Activated T-cell treated with anti-CD3 and anti-CD28 coated beads, Interleukin-2, amount 50 U/mL, for 48 hours (primary cell): Measurements from ENCODE around the gene FLNA.

Experiments
- DNase-seq, 2 experiments: peaks; one replicate each; pipeline ENCODE4 v3.0.0-alpha.2; 2020

The FLNA gene

DNA sequence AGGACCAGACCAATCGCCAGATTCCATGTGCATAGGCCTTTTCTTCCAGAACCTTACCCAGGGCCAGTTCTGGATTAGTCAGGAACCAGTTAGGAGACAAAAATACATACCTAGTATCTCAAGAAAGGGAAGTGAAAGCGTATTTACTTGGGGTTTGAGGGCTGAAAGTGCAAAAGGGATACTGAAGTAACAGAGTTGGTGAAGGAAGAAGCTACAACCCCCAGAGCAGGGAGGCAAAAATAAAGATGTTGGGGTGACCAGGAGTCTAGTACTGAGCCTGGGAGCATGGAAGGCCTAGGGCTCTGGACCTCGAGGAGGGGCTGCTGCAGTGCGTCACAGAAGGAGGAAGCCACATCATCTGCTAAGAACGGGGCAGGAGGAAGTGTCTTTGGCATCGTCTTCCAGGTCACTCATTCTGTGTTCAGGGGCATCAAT lies 40.6 kb downstream of the FLNA start:
- no peak for DNase-seq

DNA sequence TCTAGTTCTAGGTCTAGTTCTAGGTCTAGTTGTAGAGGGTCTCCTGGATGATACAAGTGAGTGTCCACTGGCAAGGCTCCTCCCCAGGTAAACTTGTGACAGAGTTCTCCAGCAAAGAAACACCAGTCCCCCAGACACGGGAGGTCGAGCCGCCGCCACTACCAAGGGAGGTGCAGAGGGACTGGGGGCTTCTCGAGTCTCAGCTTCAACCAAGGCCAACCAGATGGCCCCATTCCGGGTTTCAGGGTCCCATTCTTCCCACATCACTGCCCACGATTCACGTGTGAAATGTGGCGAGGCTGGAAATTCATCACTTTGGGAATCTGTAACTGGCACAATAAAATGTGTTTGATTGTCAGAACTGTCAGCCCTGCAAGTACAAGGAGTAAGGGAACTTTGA lies 41.3 kb downstream of the FLNA start:
- no peak for DNase-seq

DNA sequence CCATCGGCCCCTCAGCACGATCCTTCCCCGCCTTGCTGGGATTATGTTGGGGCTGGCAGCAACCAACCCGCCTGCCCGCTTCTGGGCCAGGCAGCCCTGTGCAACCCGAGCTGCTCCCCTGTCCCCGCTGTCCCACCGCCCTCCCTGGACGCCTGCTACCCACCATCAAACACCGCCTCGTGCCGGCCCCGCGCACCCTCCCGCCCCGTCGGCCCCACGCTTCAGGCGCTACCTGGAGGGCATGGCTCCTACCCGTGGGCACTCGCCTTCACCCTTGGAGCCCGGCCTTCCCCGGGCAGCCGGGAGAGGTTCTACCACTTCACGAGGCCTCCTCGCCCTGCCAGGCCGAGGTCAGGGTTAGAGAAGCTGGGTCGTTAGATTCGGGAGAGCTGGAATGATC lies 41.9 kb downstream of the FLNA start:
- no peak for DNase-seq

DNA sequence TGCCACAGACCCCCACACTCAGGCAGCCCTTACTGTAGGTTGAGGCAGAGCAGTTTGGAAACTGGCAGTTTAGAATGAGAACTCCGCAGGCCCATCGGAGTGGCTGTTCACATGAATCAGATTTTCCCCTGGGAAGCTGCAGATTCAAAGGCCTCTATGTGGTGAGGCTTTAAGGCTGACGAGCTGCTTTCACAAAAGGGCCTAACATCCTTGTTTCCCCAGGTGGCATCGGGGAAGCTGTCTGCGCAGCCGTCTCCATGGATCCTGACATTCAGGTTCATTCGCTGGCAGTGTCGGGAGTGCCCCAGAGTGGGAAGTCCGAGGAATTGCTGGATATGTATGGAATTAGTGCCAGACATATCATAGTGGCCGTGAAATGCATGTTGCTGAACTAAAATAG lies 45.1 kb downstream of the FLNA start:
- DNase-seq, result no peak

DNA sequence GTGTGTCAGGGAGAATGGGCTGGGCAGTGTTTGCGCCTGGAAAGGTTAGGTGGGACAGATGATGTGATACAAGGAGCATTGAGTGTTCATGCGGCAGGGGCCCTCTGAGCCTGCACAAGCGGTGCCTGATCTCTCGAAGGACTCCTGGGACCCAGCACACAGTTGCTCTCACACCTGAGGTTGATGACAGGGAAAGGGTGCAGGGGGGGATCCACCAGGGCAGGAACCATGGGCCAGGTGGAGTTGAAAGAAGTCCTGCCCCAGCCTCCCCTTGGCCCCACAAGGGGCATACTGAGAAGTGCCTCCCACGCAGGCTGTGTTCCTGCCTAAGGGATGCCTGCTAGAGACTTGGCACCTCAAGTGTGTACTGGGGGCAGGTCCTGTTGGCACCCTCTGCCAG lies 45.8 kb downstream of the FLNA start:
- DNase-seq, result no peak

DNA sequence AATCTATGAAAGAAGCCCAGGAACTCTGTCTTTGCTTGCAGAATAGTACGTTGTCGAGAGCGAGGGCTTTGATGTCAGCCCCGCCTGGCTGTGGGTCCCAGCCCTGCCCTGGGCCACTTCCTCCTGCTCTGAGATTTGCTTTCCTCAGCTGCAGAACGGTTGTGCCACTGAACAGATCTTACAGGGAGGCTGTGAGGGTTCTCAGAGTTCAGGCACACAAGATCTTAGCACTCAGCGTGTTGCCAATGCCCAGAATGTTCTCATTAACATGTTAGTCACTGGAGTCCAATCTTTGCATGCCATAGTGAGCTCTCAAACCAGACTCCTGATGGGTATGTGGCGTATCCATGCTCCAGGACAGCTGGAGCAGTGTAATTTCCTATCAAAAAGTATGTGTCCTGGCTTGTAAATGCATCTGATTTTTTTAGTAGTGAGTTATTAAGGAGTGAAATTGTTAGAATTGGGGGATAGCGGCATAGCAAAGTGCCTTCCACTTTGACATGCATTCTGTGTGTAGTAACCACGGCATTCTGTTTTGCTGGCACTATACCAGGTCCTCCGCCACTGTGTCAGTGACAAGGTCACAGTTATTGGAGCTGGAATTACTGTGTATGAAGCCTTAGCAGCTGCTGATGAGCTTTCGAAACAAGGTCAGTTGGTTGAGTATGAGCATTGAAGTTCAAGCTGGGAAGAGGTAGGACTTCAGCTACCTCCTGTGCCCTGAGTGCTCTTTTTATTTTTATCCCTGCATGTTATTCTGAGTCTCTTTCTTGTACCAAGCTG lies 47.2 kb downstream of the FLNA start:
- peak in 1 of 2 experiments; percentile 33 for DNase-seq

DNA sequence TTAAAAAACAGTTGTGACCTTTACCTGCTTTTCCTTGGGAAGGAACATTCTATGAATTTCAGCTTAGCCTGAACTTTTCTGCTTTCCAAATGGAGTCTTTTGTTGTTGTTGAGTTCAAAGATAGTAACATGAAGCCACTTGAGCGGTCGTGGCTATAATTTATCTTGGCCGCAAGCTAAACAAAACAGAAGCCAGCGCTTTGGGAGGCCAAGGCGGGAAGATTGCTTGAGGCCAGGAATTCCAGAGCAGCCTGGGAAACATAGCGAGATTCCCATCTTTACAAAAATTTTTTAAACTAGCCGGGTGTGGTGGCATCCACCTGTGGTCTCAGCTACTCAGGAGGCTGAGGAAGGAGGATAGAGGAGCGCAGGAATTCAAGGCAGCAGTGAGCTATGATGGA lies 48.9 kb downstream of the FLNA start:
- DNase-seq, result no peak

DNA sequence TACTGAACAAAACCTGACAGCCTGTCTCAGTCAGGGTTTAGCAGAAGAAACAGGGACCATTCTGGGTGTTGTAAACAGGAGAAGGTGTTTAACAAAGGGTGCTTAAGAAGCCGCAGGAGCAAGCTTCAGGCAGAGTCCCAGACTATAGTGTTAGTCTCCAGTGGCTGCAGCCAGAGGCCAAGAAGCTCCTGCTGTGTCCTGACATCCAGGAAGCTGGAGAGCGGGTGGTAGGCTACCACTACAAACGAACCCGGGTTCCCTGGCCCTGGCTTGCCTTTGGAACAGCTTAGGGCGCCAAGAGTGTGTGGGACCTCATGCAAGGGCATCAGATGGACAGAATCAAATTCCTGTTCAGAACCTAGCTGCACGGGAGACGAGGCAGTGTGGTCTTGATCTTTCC lies 50.9 kb downstream of the FLNA start:
- no peak for DNase-seq

DNA sequence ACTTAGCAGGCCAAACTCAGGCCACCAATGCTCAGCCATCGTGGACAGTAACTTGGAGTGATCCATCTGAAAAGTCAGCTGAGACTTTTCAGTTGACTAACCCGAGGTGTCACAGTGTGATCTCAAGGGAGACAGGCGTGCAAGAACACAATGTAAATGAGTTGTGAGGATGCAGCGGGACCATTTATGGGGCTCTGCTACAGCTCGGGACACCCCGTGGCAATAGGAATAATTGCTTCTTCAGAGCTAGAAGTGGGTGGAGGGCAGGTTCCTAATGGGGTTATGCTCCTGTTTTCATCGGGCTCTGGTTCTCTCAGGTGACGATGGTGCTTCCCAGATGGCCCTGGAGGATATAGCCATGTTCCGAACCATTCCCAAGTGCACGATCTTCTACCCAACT lies 51.5 kb downstream of the FLNA start:
- no peak for DNase-seq

DNA sequence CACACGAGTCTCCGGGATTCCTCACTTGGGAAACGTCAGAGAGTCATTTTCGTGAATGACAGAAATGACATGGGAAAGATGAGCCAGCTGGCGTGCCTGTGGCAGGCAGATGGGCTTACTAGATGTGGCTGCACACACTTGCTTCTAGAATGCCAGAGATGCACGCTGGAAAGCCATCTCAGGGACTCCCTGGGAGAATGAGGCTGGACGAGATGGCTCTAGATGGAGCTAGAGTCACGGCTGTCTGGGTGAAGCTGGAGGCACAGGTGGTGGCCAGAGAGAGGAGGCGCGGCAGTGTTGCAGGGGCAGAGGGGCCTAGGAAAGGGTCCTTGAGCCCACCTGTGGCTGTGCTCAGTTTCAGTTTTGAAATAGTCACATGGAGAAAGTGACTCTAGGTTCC lies 52.8 kb downstream of the FLNA start:
- no peak for DNase-seq

DNA sequence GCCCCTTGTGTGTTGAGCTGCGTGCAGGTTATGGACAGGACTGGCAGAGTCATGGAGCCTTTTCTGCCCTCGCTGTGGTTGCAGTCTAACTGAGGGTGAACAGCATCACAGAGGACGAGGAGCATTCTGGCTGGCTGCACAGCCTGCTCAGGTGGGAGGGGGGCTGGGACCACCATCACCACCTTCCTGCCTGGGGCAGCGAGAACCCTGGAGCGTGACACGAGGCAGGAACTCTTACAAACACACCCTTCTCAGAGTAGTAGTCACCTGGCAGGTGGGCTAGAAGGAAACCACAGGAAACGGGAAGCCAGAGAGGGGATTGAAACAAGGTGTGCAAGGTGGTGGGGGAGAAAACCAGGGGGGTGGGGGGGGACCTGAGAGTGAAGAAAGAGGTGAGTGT lies 53.3 kb downstream of the FLNA start:
- no peak for DNase-seq

DNA sequence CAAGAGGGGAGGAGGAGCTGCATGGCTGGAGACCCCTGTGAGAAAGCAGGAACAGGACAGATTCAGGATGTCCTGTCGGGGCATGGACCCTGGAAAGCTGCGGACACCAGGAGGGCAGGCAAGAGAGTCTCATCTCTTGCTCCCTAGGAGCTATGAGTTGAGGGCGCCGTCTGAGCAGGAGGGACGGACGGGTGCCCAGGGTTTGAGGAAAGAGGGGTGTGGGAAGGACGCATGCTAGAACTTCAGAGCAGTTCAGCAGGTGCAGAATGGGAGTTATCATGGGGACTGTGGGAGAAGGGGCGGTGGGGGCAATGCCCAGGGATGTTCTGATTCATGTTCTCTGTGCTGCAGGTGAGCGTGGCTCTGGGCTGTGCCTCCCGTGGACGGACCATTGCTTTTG lies 54.0 kb downstream of the FLNA start:
- DNase-seq, result no peak

DNA sequence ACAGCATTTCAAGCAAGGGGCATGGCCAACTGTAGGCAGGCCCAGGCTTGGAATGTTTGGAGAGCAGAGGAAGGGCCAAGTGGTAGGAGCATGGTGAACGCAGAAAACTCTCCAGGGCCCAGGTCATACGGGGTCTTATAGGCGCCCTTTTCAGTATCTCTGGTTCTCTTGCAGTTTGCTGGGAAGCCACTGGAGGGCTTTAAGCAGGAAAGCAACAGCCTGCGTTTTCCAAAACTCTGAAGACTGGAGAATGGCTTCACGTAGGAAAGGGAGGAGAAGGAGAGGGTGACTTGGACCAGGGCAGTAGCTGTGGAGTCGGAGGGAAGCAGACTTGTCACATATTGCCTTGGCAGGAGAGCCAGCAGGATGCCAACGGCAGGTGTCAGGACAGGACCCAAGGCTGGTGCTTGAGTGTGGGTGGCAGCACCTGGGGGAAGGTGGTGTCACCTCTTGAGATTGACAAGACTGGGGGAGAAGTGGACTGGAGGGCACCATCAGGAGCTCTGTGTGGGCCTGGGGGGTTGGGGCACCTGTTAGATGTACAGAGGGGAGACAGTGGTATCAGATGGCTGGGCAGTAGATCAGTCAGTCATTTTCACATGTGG lies 56.9 kb downstream of the FLNA start:
- DNase-seq, result no peak

DNA sequence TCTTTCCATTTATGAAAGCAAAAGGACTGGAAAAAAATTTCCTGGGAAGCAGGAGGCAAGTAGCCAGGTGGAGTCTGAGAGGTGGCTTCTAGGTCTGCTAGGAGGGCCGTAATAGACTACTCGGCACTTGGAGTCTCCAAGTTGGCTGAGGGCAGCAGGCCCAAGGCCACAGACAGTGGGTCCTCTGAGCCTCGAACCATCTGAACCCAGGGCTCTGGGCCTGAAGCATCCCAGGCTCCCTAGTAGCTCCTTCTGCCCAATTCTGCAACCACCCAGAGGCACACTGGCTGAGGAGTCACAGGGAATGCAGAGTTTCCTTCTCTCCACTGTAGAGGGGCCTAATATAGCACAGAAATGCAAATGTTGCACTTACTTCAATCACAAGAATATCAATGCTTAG lies 59.0 kb downstream of the FLNA start:
- no peak for DNase-seq

DNA sequence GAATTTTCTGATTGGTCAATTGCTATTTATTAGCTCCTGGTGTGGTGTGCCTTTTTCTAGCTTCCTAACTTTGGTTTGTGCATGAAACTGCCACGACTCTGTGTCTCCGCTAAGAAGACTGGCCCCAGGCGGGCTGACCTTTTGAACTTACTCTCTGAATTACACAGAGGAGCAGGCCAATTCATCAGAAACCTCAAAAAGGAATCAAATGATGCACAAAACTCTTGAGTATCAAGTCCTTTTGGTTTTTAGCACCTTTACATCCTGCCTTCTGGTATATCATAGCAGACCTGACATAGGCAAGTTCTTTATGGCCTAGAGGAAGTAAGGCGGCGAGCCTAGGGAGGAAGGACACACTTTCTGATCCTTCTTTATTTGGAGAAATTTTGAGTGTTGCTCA lies 61.3 kb downstream of the FLNA start:
- peak; percentile 37 to 53 for DNase-seq

DNA sequence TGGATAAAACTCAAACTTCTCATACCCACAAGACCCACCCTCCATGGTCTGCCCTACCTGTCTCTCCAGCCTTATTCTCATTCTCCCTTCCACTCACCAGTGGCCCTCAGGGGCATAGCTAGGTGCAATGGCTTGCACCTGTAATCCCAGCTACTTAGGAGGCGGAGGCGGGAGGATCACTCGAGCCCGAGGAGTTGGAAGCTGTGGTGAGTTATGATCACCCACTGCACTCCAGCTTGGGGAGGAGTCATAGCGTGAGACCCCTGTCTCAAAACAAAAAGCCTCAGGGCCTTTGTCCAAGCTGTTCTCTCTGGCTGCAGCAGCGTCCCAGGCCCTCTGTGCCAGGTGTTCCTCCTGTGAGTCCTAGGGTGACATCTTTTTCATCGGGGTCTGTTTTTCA lies 62.3 kb downstream of the FLNA start:
- DNase-seq, result no peak

DNA sequence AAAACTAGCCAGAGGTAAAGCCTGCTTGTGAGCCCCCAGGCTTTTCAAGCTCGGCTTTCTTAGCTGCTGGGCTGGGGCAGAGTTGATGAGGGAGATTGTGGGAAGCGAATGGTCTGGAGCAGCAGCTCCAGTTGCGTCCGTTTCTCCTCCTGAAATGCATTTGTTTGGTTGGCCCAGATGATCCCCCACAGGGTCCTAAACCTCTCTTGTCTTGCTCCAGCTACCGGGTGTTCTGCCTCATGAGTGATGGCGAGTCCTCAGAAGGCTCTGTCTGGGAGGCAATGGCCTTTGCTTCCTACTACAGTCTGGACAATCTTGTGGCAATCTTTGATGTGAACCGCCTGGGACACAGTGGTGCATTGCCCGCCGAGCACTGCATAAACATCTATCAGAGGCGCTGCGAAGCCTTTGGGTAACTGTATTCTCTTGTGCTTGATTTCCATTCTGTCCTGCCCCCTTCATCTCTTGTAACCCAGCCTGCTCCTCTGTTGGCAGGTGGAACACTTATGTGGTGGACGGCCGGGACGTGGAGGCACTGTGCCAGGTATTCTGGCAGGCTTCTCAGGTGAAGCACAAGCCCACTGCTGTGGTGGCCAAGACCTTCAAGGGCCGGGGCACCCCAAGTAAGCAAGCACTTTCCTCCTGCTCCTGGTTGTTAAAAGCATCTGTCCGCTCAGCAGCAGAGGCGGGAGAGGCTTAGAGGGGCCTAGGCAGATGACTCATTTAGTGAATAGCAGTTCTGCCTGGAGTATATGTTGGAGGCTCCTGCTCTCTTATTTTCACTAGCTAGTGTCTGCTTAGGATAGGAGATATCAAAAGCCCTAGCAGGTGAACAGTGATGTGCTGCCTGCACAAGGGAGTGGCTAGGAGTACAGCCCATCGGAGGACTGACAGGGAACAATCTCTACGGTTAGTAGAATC lies 63.6 kb downstream of the FLNA start:
- no peak for DNase-seq

DNA sequence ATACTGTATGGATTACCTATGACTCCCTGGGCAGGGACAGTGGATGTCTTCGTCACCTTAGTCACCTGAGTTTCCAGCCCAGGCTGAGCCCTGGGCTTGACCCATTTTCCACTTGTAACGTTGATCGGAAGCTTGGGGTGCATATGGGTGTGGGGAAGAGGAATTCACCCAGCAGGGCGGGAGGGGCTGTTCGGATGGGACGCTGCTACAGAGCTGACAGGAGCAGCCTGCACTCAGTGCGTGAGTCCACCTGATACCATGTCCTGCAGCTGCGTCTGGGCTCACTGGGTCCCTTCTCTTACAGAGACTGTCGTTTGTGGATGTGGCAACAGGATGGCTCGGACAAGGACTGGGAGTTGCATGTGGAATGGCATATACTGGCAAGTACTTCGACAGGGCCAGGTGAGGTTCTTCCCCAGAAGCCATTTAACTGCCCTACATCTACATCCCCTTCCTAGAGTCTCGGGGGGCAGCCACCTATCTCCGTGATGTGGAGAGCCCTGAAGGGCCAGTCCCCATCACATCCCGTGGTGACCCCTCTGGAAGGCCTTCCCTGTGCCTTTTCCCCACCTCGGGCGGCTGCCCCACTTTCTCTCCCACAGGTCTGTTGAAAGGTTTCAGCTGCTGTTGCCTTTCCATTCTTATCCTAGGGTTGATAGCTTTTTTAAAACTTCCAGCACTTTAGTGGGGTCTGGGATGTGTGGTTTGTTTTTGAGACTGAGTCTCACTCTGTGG lies 65.2 kb downstream of the FLNA start:
- DNase-seq, result no peak

DNA sequence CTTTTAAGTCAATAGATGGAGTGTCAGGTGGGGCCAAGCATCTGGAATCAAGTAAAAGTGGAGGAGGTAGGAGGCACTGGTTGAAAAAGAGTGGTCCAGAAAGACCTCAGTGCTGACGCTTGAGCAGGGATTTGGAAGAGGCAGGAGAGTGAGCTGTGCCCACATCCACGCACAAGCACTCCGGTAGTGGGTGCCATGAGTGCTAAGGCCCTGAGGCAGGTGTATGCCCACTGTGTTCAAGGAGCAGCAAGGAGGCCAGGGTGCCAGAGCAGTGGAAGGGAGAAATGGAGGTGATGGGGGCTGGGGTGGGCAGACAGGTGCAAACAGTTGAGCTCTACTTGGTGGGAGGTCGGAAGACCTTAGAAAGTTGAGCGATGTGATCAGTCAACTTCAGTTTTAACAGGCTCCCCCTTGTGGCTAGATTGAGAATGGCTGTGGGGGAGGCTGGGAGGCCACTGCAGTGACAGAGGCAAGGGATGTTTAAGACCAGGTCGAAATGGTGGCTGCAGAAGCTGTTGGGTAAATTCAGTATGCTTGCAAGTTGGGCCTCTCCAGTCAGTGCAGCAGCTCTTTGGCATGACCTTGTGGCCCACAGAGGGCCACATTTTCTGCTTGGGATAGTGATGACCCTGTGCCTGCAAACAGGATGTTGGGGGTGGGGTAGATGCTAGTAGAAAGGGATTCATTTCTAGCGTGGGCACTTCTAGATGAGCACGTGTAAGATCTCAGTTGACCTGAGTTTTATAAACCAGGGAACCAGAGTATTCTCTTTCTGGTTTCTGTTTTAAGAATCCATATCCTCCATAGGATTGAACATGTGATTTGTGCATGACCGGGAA lies 66.1 kb downstream of the FLNA start:
- peak; percentile 90 to 92 for DNase-seq

DNA sequence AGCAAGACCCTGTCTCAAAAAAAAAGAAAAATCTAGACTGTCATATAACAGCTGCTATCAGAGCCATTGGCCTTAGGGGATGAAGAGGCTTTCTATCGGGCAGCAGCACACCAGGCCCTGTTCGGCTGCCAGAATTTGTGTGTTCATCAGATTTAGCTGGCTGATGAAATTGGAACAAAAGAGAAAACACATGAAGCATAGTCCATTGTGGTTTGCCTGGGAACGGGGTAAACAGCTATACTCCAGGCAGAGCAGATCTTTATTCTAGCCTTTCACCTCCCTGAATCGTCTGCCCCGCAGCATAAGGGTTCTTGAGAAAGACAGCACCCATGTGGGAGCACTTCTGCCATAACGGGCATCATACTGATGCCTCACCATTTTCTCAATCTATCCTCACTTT lies 67.2 kb downstream of the FLNA start:
- no peak for DNase-seq

DNA sequence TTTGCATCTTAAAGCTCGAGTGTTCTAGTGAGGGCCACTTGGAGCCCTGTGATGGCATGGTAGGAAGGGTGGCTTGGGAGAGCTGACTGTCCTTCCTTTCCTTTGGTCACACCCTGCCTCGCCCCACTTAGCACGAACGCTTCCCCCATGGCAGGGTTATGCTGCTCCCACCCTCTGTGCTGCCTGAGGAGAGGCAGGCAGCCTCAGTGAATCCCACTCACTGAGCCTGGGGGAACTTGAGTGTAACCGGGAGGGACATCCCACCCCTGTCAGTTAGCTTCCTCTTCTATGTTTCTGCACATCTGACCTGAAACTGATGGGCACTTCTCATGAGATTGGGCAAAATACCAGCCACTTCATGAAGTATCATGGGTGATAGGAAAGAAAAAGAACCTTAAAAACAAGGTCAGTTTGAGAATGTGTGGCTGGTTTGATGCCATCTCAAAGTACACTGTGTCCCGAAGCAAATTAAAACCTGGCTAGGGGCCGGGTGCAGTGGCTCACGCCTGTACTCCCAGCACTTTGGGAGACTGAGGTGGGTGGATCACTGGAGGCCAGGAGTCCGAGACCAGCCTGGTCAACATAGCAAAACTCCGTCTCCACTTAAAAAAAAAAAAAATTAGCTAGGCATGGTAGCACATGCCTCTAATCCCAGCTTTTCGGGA lies 68.8 kb downstream of the FLNA start:
- no peak for DNase-seq

DNA sequence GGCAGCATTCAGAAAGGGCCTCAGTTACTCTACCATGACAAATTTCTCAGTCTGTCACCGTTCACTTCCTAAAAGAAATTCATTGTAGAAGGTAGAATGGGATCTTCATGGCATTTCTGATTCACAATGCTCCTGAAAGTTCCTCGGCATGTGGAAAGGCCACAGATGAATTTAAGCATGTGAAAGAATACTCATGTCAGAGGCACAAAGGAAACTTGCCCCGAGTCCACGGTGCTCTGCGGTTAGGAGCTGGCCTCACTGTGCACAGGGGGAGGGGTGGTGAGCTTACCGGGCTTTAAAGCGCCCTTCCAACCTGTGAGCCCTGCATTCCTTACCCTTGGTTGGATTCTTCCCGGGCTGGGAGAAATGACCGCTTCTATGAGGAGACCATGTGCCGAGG lies 69.6 kb downstream of the FLNA start:
- DNase-seq, result no peak
